ENCODE measurements around the gene KRTAP5-4.
"Not testable (repeated sequence)": the region's sequence is repeated elsewhere in the genome, so short reads cannot be mapped to it uniquely, and the experiment has no call there.

The KRTAP5-4 gene

GRCh38 chr11:1665313-1665712 lies 43.4 kb upstream of the KRTAP5-4 start:
- no peak overlapping the region for H3K4me2 ChIP-seq (ENCODE audit: insufficient read depth, low read length, poor library complexity, severe bottlenecking)
- H2BK120ac ChIP-seq (ENCODE audit: low read depth, low read length): no peak overlapping the region
- no peak overlapping the region for H3K27ac ChIP-seq (replicated peaks; ENCODE audit: low read length)
- H4K8ac ChIP-seq (ENCODE audit: low read depth, low read length): no peak overlapping the region
- H3K4me3 ChIP-seq (ENCODE audit: low read length in 2 of 2): no peak overlapping the region
- H3K18ac ChIP-seq (ENCODE audit: low read length): peak overlapping the region; percentile 90
- H2AFZ ChIP-seq (ENCODE audit: low read length): no peak overlapping the region
- no CpG with 5 or more reads among the region's 8 CpGs for WGBS, 2 donors (ENCODE audit: extremely low coverage in 2 of 2, insufficient read length in 2 of 2, insufficient replicate concordance in 1 of 2)
- H3K14ac ChIP-seq (ENCODE audit: low read length): no peak overlapping the region
- no peaks in the 10 kb centered on the region for H3K9me3 ChIP-seq (replicated peaks in 1 of 2; ENCODE audit: control insufficient read depth in 2 of 2, insufficient read depth in 1 of 2, low read depth in 1 of 2, low read length in 2 of 2)
- H3K4ac ChIP-seq (ENCODE audit: low read length): no peak overlapping the region
- DNase-seq (ENCODE audit: low spot score): no peak
- no peak overlapping the region for H3K23ac ChIP-seq (ENCODE audit: low read depth, low read length, poor library complexity)
- peak overlapping the region; percentile 95 for H4K91ac ChIP-seq (ENCODE audit: low read depth, low read length, poor library complexity)
- H3K27me3 ChIP-seq (ENCODE audit: control insufficient read depth in 3 of 3, insufficient read depth in 3 of 3, low read depth in 1 of 3, low read length in 3 of 3): peaks cover 0 to 29% (median 0%) of the 10 kb centered on the region in 3 experiments
- H3K9ac ChIP-seq (ENCODE audit: low read depth, low read length, poor library complexity): no peak overlapping the region
- no peak overlapping the region for H2BK5ac ChIP-seq (ENCODE audit: low read length)
- peaks cover 0 to 11% of the 10 kb centered on the region in 2 donors for H3K4me1 ChIP-seq (ENCODE audit: control insufficient read depth in 2 of 2, insufficient read depth in 1 of 2, low read depth in 1 of 2, low read length in 2 of 2)
- H3K36me3 ChIP-seq (replicated peaks in 1 of 2; ENCODE audit: control insufficient read depth in 2 of 2, insufficient read depth in 2 of 2, low read length in 2 of 2): no peaks in the 10 kb centered on the region
- H3K79me1 ChIP-seq (ENCODE audit: low read depth, low read length): no peaks in the 10 kb centered on the region
- no peak overlapping the region for H2BK15ac ChIP-seq (ENCODE audit: low read length)
- H2BK12ac ChIP-seq (ENCODE audit: low read length): peak overlapping the region; percentile 58
- no peak overlapping the region for H2AK5ac ChIP-seq (ENCODE audit: low read depth, low read length)

DNA sequence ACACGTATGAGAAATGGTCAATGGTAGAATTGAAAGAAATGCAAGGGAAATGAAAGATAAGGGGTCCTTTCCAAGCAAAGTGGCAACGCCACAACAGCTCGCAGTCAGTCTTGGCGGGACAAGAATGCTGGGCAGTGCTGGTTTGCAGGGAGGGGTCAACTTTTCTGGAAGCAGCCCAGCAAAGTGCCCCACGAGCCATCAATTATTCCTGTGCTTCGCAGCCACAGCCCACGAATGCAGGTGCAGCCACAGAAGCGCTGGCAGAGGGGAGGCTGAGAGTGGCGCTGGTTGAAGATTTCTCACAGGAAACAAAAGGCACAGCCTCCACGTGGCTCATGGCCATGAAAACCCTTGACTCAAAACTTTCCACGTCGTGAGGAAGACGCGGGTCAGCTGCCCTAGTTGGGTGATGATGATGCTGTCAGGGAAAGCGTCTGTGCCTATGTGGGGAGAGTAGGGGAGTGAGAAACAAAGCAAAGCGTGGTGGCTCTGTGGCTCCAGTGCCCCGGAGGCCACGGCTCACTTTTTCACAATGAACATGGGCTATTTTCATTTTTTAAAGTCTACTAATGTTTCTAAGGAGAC lies 40.9 kb upstream of the KRTAP5-4 start:
- not testable (repeated sequence) for H4K91ac ChIP-seq (ENCODE audit: low read depth, low read length, poor library complexity); DNase-seq (ENCODE audit: low spot score)
- WGBS, 2 donors (ENCODE audit: extremely low coverage in 2 of 2, insufficient read length in 2 of 2, insufficient replicate concordance in 1 of 2): no CpG with 5 or more reads among the region's 18 CpGs

DNA sequence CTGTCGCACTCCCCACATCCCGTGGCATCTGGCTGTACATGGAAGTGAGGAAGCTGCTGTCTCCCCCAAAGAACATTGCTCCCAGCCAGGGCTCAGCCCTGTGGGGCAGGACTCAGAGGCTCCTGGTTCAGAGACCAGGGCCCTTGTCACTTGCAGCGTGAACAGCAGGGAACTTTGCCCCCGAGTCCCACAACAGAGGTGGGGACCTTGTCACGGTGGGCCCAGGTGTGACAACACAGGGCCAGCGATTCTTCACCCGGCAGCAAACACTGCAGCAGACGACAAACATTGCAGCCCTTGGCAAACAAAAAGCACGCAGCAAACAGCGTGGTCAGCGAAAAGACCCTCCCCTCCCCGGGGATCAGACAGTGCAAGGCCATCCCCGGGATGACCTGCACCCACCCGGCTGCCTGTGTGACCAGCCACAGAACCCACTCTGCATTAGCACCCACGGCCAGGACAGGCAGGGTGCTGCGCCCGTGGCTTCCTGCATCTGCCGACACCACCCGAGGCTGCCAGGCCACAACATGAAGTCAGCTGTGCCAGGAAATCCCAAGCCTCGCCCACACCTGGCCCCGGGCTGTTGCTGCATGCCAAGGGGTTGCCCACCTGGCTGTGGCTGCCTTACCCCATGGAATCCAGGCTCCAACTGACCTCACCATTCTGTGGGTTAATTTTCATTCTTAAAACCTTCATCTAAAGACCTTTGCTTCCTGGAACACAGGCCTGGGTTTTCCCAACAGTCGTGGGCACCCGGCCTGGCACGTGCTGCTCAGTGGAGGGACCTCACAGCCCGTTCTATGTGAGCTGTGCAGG lies 39.7 kb upstream of the KRTAP5-4 start:
- not testable (repeated sequence) for H2BK15ac ChIP-seq (ENCODE audit: low read length); H3K9me3 ChIP-seq (replicated peaks in 1 of 2; ENCODE audit: control insufficient read depth in 2 of 2, insufficient read depth in 1 of 2, low read depth in 1 of 2, low read length in 2 of 2); H3K4me2 ChIP-seq (ENCODE audit: insufficient read depth, low read length, poor library complexity, severe bottlenecking); H4K8ac ChIP-seq (ENCODE audit: low read depth, low read length); H3K9ac ChIP-seq (ENCODE audit: low read depth, low read length, poor library complexity); H3K14ac ChIP-seq (ENCODE audit: low read length); H3K4ac ChIP-seq (ENCODE audit: low read length); H2BK120ac ChIP-seq (ENCODE audit: low read depth, low read length); H3K18ac ChIP-seq (ENCODE audit: low read length); H2BK12ac ChIP-seq (ENCODE audit: low read length); H3K4me3 ChIP-seq (ENCODE audit: low read length in 2 of 2); H3K4me1 ChIP-seq (ENCODE audit: control insufficient read depth in 2 of 2, insufficient read depth in 1 of 2, low read depth in 1 of 2, low read length in 2 of 2); H3K23ac ChIP-seq (ENCODE audit: low read depth, low read length, poor library complexity); H3K79me1 ChIP-seq (ENCODE audit: low read depth, low read length); H3K27ac ChIP-seq (replicated peaks; ENCODE audit: low read length); H2AK5ac ChIP-seq (ENCODE audit: low read depth, low read length); H4K91ac ChIP-seq (ENCODE audit: low read depth, low read length, poor library complexity); DNase-seq (ENCODE audit: low spot score); H2BK5ac ChIP-seq (ENCODE audit: low read length); H2AFZ ChIP-seq (ENCODE audit: low read length); H3K36me3 ChIP-seq (replicated peaks in 1 of 2; ENCODE audit: control insufficient read depth in 2 of 2, insufficient read depth in 2 of 2, low read length in 2 of 2)
- WGBS, 2 donors (ENCODE audit: extremely low coverage in 2 of 2, insufficient read length in 2 of 2, insufficient replicate concordance in 1 of 2): no CpG with 5 or more reads among the region's 25 CpGs
- peaks cover 0 to 17% (median 0%) of the 10 kb centered on the region in 3 experiments for H3K27me3 ChIP-seq (ENCODE audit: control insufficient read depth in 3 of 3, insufficient read depth in 3 of 3, low read depth in 1 of 3, low read length in 3 of 3)

More for the DNA sequence above, 40.9 kb upstream of the KRTAP5-4 start:
- not testable (repeated sequence) for H3K4me2 ChIP-seq (ENCODE audit: insufficient read depth, low read length, poor library complexity, severe bottlenecking); H3K4me3 ChIP-seq (ENCODE audit: low read length in 2 of 2); H3K27ac ChIP-seq (replicated peaks; ENCODE audit: low read length); H3K9me3 ChIP-seq (replicated peaks in 1 of 2; ENCODE audit: control insufficient read depth in 2 of 2, insufficient read depth in 1 of 2, low read depth in 1 of 2, low read length in 2 of 2); H2AFZ ChIP-seq (ENCODE audit: low read length); H3K18ac ChIP-seq (ENCODE audit: low read length); H2BK120ac ChIP-seq (ENCODE audit: low read depth, low read length); H3K14ac ChIP-seq (ENCODE audit: low read length); H3K4ac ChIP-seq (ENCODE audit: low read length); H2BK15ac ChIP-seq (ENCODE audit: low read length); H3K9ac ChIP-seq (ENCODE audit: low read depth, low read length, poor library complexity); H3K4me1 ChIP-seq (ENCODE audit: control insufficient read depth in 2 of 2, insufficient read depth in 1 of 2, low read depth in 1 of 2, low read length in 2 of 2); H4K8ac ChIP-seq (ENCODE audit: low read depth, low read length); H2BK5ac ChIP-seq (ENCODE audit: low read length); H2AK5ac ChIP-seq (ENCODE audit: low read depth, low read length); H3K36me3 ChIP-seq (replicated peaks in 1 of 2; ENCODE audit: control insufficient read depth in 2 of 2, insufficient read depth in 2 of 2, low read length in 2 of 2); H3K23ac ChIP-seq (ENCODE audit: low read depth, low read length, poor library complexity); H3K79me1 ChIP-seq (ENCODE audit: low read depth, low read length); H2BK12ac ChIP-seq (ENCODE audit: low read length)
- H3K27me3 ChIP-seq (ENCODE audit: control insufficient read depth in 3 of 3, insufficient read depth in 3 of 3, low read depth in 1 of 3, low read length in 3 of 3): peaks cover 0 to 21% (median 0%) of the 10 kb centered on the region in 3 experiments

- Histone ChIP-seq H3K79me1 (ENCODE audit: low read depth, low read length) (no peaks in the 10 kb centered on the region), H3K9me3 (replicated peaks in 1 of 2; ENCODE audit: control insufficient read depth in 2 of 2, insufficient read depth in 1 of 2, low read depth in 1 of 2, low read length in 2 of 2) (no peaks in the 10 kb centered on the region), H3K27ac (replicated peaks; ENCODE audit: low read length) (no peak overlapping the region), H2AK5ac (ENCODE audit: low read depth, low read length) (peak overlapping the region; percentile 71), H3K4me3 (ENCODE audit: low read length in 2 of 2) (no peak overlapping the region), H3K4me1 (ENCODE audit: control insufficient read depth in 2 of 2, insufficient read depth in 1 of 2, low read depth in 1 of 2, low read length in 2 of 2) (no peaks in the 10 kb centered on the region), H2BK12ac (ENCODE audit: low read length) (peak overlapping the region; percentile 75), H3K27me3 (ENCODE audit: control insufficient read depth in 3 of 3, insufficient read depth in 3 of 3, low read depth in 1 of 3, low read length in 3 of 3) (peaks cover 0 to 31% (median 0%) of the 10 kb centered on the region in 3 experiments), H3K9ac (ENCODE audit: low read depth, low read length, poor library complexity) (no peak overlapping the region), H4K91ac (ENCODE audit: low read depth, low read length, poor library complexity) (peak overlapping the region; percentile 73), H2BK15ac (ENCODE audit: low read length) (peak overlapping the region; percentile 2), H3K18ac (ENCODE audit: low read length) (peak overlapping the region; percentile 76), H4K8ac (ENCODE audit: low read depth, low read length) (no peak overlapping the region), H3K36me3 (replicated peaks in 1 of 2; ENCODE audit: control insufficient read depth in 2 of 2, insufficient read depth in 2 of 2, low read length in 2 of 2) (no peaks in the 10 kb centered on the region), H2BK5ac (ENCODE audit: low read length) (no peak overlapping the region), H2AFZ (ENCODE audit: low read length) (no peak overlapping the region), H2BK120ac (ENCODE audit: low read depth, low read length) (no peak overlapping the region), H3K4ac (ENCODE audit: low read length) (no peak overlapping the region), H3K4me2 (ENCODE audit: insufficient read depth, low read length, poor library complexity, severe bottlenecking) (no peak overlapping the region), H3K14ac (ENCODE audit: low read length) (no peak overlapping the region), H3K23ac (ENCODE audit: low read depth, low read length, poor library complexity) (no peak overlapping the region)
- WGBS, 2 donors (ENCODE audit: extremely low coverage in 2 of 2, insufficient read length in 2 of 2, insufficient replicate concordance in 1 of 2): no CpG with 5 or more reads among the region's 24 CpGs
- DNase-seq (ENCODE audit: low spot score): no peak
These were observed 38.4 kb upstream of the KRTAP5-4 start for GRCh38 chr11:1660111-1660867.

Measured in neuronal stem cell (in vitro differentiated cells).